HG02852 (cell line): ENCODE results near the gene ACACA.
"Not testable (repeated sequence)": the region's sequence is repeated elsewhere in the genome, so short reads cannot be mapped to it uniquely, and the experiment has no call there.

Experiments
- ATAC-seq: cut with Tn5 transposase; IDR thresholded peaks from one replicate; pipeline ENCODE4 v1.9.1; 2021; ENCODE audit warnings: mild to moderate bottlenecking, moderate library complexity; ENCODE audit not compliant: unreplicated experiment

Gene ACACA

DNA sequence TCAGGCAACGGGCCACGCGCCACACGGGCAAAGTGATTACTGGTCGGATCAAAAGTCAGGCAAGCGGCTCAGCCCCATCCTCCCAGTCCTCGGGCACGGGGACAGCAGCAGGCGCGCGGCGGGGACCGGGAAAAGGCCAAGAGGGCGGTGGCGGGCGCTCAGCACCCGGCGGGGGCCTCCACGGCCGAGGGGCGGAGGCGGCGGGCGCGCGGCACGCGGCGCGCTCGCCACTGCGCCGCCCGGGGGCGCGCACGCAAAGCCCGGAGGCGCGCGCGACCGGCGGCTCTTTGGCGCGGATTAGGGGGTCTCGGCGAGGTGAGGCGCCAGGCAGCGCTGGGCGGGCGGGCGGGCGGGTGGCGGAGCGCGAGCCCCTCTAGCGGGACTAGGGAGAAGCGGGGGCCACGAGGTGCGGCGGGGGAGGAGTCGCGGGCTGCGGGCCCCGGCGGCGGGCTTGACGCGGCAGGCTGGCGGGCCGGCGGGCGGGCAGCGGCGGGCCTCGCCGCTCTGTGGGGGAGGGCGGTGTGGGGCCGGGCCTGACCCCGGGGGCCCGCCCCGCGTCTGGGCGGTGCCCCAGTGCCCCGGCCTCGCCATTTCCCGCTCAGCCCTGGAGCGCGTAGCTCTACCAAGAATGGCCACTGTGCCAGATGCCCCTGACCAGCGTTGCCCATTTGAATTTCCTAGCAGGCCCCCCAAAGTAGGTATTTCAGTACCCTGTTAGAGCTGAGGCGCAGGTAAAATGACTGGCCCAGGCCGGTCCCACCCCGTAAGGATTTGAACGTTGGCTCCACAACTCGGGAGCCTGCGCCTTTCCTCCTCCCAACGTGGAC, at the start of gene ACACA, which contains the start of gene TADA2A:
TSS of gene ACACA (minus strand) at position 202 of the 827 bp plus-strand sequence. CDS start 537 bp downstream, outside the sequence.
TSS of gene TADA2A (plus strand) at position 252 of the 827 bp plus-strand sequence. CDS start 4,480 bp downstream, outside the sequence.
- ATAC-seq, result peak; percentile 80

- no peak for ATAC-seq
These were observed 43.5 kb upstream of the ACACA start for GRCh38 chr17:37450112-37450511.

DNA sequence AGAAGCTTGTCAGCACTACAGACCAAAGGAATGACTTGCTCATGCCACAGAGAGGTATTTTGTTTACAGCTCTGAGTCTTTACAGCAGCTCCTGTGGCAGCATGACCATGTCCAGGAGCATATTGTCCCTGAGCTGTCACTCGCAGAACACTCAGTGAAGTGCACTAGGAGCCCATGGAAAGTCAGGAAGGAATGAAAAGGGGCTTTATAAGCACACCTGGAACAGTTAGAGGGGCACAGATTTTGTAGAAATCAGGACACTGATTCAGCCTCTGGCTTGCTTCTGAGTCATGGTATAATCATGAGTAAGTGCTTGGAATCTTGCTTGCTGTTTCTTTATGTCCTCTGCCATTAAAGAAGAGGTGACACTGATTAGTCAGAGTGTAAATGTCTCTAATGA, 41.0 kb upstream of the ACACA start:
- no peak for ATAC-seq

DNA sequence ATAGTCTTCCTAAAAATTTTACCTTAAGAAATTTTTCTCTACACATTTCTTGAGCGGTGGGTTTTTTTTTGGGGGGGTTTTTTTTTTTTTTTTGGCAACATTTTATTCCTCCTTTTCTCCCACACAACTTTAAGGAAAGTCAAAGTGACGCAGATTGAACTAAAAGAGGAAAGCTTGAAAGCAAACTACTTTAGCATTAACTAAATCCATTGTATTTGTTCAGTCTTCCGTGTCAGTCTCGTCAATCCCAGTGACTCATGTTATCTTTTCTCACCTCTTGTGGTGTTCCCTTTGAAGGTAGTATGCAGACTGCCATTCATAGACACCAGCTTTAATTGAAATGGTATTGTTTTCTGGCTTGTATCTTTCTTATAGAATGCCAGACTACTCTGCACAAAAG, 39.4 kb upstream of the ACACA start:
- no peak for ATAC-seq

DNA sequence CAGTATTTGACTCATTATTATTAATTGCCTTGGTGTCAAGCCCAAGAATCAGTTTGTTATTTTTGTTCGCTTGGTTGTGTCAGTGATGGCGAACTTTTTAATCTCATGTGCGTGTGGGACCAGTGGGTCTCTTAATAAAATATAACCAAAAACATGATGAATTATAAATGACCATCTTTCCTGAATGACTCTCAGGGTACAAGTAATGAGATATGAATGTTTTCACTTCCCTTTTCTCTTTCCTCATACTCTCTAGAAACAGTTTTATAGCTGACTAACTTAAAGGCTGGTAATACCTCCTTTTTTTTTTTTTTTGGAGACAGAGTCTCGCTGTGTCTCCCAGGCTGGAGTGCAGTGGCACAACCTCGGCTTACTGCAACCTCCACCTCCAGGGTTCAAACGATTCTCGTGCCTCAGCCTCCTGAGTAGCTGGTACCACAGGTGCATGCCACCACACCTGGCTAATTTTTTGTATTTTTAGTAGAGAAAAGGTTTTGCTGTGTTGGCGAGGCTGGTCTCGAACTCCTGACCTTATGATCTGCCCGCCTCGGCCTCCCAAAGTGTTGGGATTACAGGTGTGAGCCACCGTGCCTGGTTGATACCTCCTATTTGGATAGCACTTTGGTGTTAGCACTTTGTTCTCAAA, 34.9 kb upstream of the ACACA start:
- ATAC-seq, result not testable (repeated sequence)

DNA sequence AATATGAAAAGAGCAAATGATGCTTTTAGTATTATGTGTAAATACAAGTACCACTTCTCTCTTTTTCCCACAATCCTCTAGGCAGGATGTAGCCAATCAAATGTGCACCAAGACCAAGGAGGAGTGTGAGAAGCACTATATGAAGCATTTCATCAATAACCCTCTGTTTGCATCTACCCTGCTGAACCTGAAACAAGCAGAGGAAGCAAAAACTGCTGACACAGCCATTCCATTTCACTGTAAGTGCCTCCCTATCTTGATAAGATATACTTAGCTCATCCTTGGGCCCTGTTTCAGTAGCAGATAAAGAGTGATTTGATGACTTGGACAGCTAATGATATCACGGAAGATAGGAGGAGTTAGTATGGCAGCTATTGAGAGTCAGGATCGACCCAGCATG, 33.8 kb upstream of the ACACA start:
- ATAC-seq, result no peak

DNA sequence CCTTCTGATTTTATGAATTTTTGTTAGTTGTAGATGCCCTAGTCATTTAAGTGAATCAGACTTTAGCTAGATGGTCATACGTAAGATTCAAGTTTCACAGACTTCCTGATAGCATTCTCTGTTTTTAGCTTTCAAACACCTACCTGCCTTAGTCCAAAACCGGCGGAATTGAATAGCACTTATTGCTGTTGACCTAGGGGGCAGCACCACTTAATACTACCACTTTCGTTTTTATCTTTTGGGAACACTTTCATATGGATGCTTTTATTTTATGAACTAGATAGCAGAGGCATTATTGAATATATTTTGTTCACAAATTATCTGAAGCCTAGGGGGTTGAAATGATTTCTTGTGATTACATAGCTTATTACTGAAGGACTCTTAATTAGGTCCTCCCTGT, 31.5 kb upstream of the ACACA start:
- ATAC-seq, result no peak

DNA sequence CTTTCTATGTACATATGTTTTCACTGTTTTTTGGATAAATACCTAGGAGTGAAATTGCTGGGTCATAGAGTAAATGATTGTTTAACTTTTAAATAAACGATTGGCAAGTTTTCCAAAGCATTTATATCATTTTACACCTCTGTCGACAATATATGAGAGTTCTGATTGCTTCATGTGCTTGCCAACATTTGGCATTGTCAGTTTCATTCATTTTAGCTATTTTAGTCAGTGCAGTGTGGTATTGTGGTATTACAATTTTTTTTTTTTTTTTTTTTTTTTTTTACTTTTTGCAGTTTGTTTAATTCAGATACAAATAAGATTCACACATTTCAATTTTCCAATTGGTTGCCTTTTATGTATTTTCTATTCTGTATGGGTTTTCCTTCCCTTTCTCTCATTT, 26.0 kb upstream of the ACACA start:
- ATAC-seq, result no peak

DNA sequence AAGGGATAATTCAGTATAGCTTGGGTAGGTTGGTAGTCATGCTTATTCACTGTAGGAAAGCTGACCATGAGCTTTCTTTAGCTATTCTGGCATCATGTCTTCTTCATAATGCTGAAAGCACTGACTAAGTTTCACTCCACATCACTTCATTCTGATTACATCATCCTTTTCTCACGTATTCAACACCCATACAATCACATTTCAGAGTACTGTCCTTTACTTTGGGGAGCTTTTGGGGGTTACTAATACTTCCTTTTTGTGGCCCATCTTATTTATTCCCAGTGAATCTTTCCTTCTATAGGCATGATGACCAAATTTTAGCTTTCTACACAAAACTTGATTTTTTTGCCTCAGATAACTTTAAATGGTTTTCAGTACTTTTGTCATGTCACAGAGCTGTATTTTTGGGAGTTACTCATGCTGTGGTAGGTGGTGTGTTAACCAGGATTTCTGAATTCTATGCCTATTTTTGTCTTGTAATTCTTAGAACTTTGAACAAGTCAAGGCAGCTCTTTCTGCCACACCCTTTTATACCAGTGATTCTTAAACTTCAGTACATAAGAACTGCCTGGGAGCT, 23.5 kb upstream of the ACACA start:
- no peak for ATAC-seq

DNA sequence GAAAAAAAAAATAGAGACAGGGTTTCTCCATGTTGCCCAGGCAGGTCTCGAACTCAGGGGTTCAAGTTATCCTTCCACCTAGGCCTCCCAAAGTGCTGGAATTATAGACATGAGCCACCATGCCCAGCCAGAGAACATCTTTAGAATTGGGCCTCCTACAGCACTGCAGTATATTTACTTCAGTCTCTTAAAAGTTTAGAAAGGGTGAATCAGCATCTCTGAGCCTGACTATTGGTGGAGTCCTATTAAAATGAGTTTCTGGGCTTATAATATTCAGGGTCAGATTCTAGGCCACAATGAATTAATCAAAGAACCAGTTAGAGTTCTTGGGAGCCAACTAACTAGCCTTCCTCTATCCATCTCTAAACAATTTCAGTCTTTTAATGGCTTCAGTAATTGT, 22.8 kb upstream of the ACACA start:
- ATAC-seq, result no peak

GRCh38 chr17:37429039-37429438, 22.4 kb upstream of the ACACA start:
- ATAC-seq, result no peak

DNA sequence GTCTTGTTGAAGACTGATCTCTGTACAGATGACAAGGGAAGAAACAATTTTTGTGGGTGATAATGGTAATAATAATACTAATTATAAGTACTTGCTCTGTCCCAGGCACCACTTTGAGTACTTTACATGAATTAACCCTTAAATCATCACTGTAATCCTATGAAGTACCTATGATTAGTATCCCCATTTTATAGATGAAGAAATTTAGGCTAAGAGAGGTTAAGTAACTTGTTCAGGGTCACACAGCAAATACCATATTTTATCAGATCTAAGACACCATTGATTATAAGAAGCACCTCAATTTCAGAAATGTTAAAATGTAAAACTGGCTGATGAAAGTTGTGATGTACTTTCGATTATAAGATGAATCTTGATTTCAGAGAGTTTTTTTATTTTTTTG, 18.6 kb upstream of the ACACA start:
- no peak for ATAC-seq

- ATAC-seq, result no peak
These were observed 16.5 kb upstream of the ACACA start for GRCh38 chr17:37422971-37423625.

GRCh38 chr17:37417852-37418251, 11.2 kb upstream of the ACACA start:
- no peak for ATAC-seq

DNA sequence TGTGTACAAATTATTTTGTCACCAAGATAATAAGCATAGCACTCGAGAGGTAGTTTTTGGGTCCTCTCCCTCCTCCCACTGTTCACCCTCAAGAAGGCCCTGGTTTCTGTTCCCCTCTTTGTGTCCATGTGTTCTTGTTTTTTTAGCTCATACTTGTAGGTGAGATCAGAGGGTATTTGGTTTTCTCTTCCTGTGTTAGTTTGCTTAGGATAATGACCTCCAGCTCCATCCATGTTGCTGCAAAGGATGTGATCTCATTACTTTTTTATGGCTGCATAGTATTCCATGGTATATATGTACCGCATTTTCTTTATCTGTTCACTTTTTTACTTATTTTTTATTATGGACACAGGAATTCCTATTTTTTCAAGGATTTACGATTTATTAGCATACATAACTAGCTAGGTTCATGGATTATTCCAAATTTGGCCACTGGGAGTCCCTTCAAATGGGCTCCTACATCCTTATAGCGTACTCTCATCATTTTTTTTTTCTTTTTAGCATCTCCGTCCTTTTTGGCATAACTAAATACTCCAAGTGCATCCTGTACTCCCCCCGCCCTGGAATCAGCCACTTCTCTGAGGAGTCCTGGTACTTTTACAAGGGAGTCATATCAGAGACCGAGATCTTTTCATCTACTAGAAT, 7.4 kb upstream of the ACACA start:
- ATAC-seq, result no peak

GRCh38 chr17:37410357-37410756, 3.7 kb upstream of the ACACA start:
- no peak for ATAC-seq

DNA sequence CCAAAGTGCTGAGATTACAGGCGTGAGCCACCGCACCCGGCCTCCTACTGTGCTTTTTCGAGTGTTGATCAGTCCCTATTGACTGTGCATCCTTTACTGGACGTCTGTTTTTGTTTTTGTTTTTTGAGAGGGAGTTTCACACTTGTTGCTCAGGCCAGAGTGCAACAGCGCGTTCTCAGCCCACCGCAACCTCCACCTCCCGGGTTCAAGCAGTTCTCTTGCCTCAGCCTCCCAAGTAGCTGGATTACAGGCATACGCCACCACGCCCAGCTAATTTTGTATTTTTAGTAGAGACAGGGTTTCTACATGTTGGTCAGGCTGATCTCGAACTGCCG, 1.5 kb upstream of the ACACA start:
- ATAC-seq, result not testable (repeated sequence)

- peak; percentile 30 for ATAC-seq
These were observed 541 bp downstream of the ACACA start for GRCh38 chr17:37405955-37406634.

DNA sequence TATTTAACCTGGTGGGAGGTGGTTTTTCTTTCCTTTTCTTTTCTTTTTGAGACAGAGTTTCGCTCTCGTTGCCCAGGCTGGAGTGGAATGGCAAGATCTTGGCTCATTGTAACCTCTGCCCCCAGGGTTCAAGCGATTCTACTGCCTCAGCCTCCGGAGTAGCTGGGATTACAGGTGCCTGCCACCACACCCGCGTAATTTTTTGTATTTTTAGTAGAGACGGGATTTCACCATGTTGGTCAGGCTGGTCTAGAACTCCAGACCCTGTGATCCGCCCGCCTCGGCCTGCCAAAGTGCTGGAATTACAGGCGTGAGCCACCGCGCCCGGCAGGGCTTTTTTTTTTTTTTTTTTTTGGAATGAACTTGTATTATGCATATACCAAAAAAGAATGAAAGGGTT, 1.1 kb downstream of the ACACA start:
- not testable (repeated sequence) for ATAC-seq

- no peak for ATAC-seq
These were observed 6.1 kb downstream of the ACACA start for GRCh38 chr17:37400505-37400904.
